Caki2 (cell line): ENCODE results near the gene ZNF865. TPM values are rescaled to one million over a fixed set of nuclear protein-coding genes. Genes with fewer than 3 reads are reported as not detected.

ENCODE experiments used
- DNase-seq: peaks from one replicate; pipeline ENCODE4 v3.0.0-alpha.2; 2015; ENCODE audit warnings: low read depth
- in situ Hi-C: cut with HindIII; loops from 2 replicates; pipeline ENCODE4 v1.10.0; 2016; ENCODE audit warnings: low sequenced_read_pairs, low pct_unique_long_range_greater_than_20kb, mixed read lengths
- total RNA-seq: library from RNA; depleted of rRNA; stranded (reverse); fragments of >200 nt; shearing (Covaris generic); gene quantifications from 2 replicates; pipeline ENCODE4 v1.2.3, GENCODE V29; 2014; ENCODE audit warnings: low replicate concordance

ZNF865 gene
- total RNA-seq, 1 experiment from 2014 or later = 1.7 TPM

- in situ Hi-C loops = no loop called here
- DNase-seq = no peak
Observed at GRCh38 chr19:55601084-55601483, 4.4 kb upstream of the ZNF865 start.

- DNase-seq = no peak
- in situ Hi-C loops = no loop called here
Observed at GRCh38 chr19:55602104-55603001, 3.1 kb upstream of the ZNF865 start.

- in situ Hi-C loops = no loop called here
- DNase-seq = no peak
Observed at GRCh38 chr19:55603115-55603514, 2.3 kb upstream of the ZNF865 start.

DNA sequence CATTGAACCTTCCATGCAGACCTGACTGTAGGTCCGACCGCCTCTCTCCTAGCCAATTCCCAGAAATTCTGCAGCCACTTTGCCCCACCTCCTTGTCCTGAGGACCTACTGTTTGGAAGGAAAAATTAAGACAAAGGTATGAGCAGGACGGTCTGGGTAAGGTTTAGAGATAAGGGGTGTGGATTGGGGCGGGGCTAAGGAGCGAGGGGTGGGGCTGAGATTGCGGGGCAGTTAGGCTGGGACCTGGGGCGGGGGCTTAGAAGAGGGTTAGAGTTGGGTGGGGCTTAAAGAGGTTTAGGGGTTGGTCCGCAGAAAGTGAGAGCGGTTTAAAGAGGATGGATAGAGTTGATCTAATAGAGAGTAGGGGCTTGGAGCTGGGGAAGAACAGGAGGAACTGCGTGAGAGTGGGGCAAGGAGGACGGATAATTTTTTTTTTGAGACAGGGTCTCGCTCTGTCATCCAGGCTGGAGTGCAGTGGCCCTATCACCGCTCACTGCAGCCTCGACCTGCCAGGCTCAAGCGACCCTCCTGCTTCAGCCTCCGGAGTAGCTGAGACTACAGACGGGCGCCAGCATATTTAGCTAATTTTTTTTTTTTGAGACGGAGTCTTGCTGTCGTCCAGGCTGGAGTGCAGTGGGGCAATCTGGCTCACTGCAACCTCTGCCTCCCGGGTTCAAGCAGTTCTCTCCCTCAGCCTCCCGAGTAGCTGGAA lies 1.7 kb upstream of the ZNF865 start:
- in situ Hi-C loops = no loop called here
- no peak for DNase-seq

GRCh38 chr19:55605207-55605636 lies 225 bp upstream of the ZNF865 start:
- in situ Hi-C loops = no loop called here
- peak; percentile 99 for DNase-seq

- in situ Hi-C loops = no loop called here
- DNase-seq = no peak
Observed at GRCh38 chr19:55606471-55606787, 982 bp downstream of the ZNF865 start.

DNA sequence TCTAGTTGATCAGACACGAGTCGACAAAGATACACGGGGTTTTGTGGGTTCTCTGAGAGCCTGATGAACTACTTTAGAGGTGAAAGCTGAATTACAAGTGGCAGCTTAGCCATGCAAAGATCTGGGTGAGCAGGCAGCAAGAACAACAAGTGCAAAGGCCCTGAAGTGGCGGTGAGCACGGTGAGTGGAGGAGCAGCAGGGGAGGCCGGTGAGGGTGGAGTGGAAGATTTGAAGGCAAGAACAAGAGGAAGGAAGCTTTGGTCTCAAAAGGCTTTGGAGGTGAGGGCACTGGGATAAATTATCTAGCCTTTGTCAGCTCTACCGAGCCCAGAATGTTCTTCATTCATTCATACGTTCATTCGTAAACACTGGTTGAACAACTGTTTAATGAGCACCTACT lies 1.4 kb downstream of the ZNF865 start:
- in situ Hi-C loops = no loop called here
- no peak for DNase-seq

GRCh38 chr19:55609326-55609725 lies 3.9 kb downstream of the ZNF865 start:
- no peak for DNase-seq
- in situ Hi-C loops = no loop called here

- DNase-seq = no peak
- in situ Hi-C loops = no loop called here
Observed at GRCh38 chr19:55611300-55611982, 6.0 kb downstream of the ZNF865 start.

GRCh38 chr19:55611983-55612645 lies 6.7 kb downstream of the ZNF865 start:
- DNase-seq = no peak
- in situ Hi-C loops = no loop called here

DNA sequence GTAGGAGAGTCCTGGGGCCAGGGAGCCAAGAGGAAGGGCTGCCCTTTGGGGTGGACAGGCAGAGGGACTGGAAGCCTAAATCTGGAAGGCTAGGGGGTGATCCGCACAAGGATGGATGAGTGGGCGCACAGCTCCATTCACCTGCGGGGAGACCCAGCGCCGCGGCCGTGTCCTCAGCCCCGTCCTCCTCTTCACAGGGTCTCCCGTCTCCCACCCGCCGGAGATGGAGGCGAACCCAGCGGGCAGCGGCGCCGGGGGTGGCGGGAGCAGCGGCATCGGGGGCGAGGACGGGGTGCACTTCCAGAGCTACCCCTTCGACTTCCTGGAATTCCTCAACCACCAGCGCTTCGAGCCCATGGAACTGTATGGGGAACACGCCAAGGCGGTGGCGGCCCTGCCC lies 7.9 kb downstream of the ZNF865 start:
- in situ Hi-C loops = no loop called here
- DNase-seq = no peak

DNA sequence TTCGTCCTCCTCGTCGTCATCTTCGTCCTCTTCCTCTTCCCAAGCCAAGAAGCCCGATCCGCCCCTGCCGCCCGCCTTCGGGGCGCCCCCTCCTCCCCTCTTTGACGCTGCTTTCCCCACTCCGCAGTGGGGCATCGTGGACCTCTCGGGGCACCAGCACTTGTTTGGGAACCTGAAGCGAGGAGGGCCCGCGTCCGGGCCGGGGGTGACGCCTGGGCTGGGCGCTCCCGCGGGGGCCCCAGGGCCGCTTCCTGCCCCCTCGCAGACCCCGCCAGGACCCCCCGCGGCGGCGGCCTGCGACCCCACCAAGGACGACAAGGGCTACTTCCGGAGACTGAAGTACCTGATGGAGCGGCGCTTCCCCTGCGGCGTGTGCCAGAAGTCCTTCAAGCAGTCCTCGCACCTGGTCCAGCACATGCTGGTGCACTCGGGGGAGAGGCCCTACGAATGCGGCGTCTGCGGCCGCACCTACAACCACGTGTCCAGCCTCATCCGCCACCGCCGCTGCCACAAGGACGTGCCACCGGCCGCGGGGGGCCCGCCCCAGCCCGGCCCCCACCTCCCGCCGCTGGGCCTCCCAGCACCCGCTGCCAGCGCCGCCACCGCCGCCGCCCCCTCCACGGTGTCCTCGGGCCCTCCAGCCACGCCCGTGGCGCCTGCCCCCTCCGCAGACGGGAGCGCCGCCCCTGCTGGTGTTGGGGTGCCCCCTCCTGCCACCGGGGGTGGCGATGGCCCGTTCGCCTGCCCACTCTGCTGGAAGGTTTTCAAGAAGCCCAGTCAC lies 8.7 kb downstream of the ZNF865 start:
- in situ Hi-C loops = no loop called here
- no peak for DNase-seq

DNA sequence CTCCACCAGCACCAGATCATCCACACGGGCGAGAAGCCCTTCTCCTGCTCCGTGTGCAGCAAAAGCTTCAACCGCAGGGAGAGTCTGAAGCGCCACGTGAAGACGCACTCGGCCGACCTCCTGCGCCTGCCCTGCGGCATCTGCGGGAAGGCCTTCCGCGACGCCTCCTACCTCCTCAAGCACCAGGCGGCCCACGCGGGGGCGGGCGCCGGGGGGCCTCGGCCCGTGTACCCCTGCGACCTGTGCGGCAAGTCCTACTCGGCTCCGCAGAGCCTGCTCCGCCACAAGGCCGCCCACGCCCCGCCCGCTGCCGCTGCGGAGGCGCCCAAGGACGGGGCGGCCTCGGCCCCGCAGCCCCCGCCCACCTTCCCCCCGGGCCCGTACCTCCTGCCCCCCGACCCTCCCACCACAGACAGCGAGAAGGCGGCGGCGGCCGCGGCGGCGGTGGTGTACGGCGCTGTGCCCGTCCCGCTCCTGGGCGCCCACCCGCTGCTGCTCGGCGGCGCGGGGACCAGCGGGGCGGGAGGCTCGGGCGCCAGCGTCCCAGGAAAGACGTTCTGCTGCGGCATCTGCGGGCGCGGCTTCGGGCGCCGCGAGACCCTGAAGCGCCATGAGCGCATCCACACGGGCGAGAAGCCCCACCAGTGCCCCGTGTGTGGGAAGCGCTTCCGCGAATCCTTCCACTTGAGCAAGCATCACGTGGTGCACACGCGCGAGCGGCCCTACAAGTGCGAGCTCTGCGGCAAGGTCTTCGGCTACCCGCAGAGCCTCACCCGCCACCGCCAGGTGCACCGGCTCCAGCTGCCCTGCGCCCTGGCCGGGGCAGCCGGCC lies 9.5 kb downstream of the ZNF865 start:
- in situ Hi-C loops = no loop called here
- no peak for DNase-seq

GRCh38 chr19:55615543-55616394 lies 10.3 kb downstream of the ZNF865 start:
- no peak for DNase-seq
- in situ Hi-C loops = no loop called here

- DNase-seq = no peak
- in situ Hi-C loops = no loop called here
Observed at GRCh38 chr19:55616395-55616875, 11.0 kb downstream of the ZNF865 start.

- DNase-seq = no peak
- in situ Hi-C loops = no loop called here
Observed at GRCh38 chr19:55617426-55617825, 12.0 kb downstream of the ZNF865 start.
